Measurements from ENCODE around the gene FES. TPM values are rescaled to one million over a fixed set of nuclear protein-coding genes. Genes with fewer than 3 reads are reported as not detected.

The FES gene
- total RNA-seq, 4 donors from 2014 or later: 7.0 to 18.3 (median 14.0) TPM

GRCh38 chr15:90862487-90862886, 21.8 kb upstream of the FES start:
- H3K36me3 ChIP-seq: no peaks in the 10 kb centered on the region
- no peak for DNase-seq
- WGBS, 2 donors (ENCODE audit: low coverage in 1 of 2): 68 to 73% methylated on average over 3 to 6 of the region's 6 CpGs
- peaks cover 0 to 18% (median 2%) of the 10 kb centered on the region in 4 donors for H3K4me1 ChIP-seq
- intact Hi-C loops (cut with DNase I; ENCODE audit: low total_unique reads): no loop called here
- no peak overlapping the region for H3K4me3 ChIP-seq
- in situ Hi-C loops (cut with MboI; ENCODE audit: low pct_ligation_motif_present in 1 of 4, low pct_unique_long_range_greater_than_20kb in 1 of 4, low sequenced_read_pairs in 3 of 4): no loop called here
- no peak for TF ChIP-seq POLR2AphosphoS5 (IDR thresholded peaks at IDR 0.05)
- no peak for TF ChIP-seq EP300 (IDR thresholded peaks at IDR 0.05; ENCODE audit: low read depth)
- no peak for TF ChIP-seq CTCF (IDR thresholded peaks at IDR 0.05)
- no peak for TF ChIP-seq POLR2A (IDR thresholded peaks at IDR 0.05)
- no peaks in the 10 kb centered on the region for H3K9me3 ChIP-seq
- no peak overlapping the region for H3K27ac ChIP-seq
- no peaks in the 10 kb centered on the region for H3K27me3 ChIP-seq

- no peaks in the 10 kb centered on the region for H3K9me3 ChIP-seq
- intact Hi-C loops (cut with DNase I; ENCODE audit: low total_unique reads): no loop called here
- peaks cover 0 to 18% (median 1%) of the 10 kb centered on the region in 4 donors for H3K4me1 ChIP-seq
- DNase-seq: no peak
- H3K4me3 ChIP-seq: no peak overlapping the region
- TF ChIP-seq POLR2AphosphoS5 (IDR thresholded peaks at IDR 0.05) (no peak), CTCF (IDR thresholded peaks at IDR 0.05) (no peak), EP300 (IDR thresholded peaks at IDR 0.05; ENCODE audit: low read depth) (no peak), POLR2A (IDR thresholded peaks at IDR 0.05) (no peak)
- H3K27ac ChIP-seq: no peak overlapping the region
- WGBS, 2 donors (ENCODE audit: low coverage in 1 of 2): 78% methylated on average over 4 of the region's 5 CpGs; no CpG with 5 or more reads in 1 of the 2 donors
- in situ Hi-C loops (cut with MboI; ENCODE audit: low pct_ligation_motif_present in 1 of 4, low pct_unique_long_range_greater_than_20kb in 1 of 4, low sequenced_read_pairs in 3 of 4): no loop called here
- H3K36me3 ChIP-seq: no peaks in the 10 kb centered on the region
- H3K27me3 ChIP-seq: no peaks in the 10 kb centered on the region
Measured at GRCh38 chr15:90862964-90863778, 21.1 kb upstream of the FES start.

GRCh38 chr15:90863987-90864386, 20.3 kb upstream of the FES start:
- intact Hi-C loops (cut with DNase I; ENCODE audit: low total_unique reads): no loop called here
- TF ChIP-seq POLR2A (IDR thresholded peaks at IDR 0.05) (no peak), CTCF (IDR thresholded peaks at IDR 0.05) (no peak), EP300 (IDR thresholded peaks at IDR 0.05; ENCODE audit: low read depth) (no peak), POLR2AphosphoS5 (IDR thresholded peaks at IDR 0.05) (no peak)
- Histone ChIP-seq H3K27ac (no peak overlapping the region), H3K36me3 (no peaks in the 10 kb centered on the region), H3K9me3 (no peaks in the 10 kb centered on the region), H3K4me1 (peaks cover 0 to 26% (median 6%) of the 10 kb centered on the region in 4 donors), H3K27me3 (no peaks in the 10 kb centered on the region), H3K4me3 (no peak overlapping the region)
- in situ Hi-C loops (cut with MboI; ENCODE audit: low pct_ligation_motif_present in 1 of 4, low pct_unique_long_range_greater_than_20kb in 1 of 4, low sequenced_read_pairs in 3 of 4): no loop called here
- WGBS, 2 donors (ENCODE audit: low coverage in 1 of 2): 94 to 97% methylated on average over 3 to 4 of the region's 4 CpGs
- DNase-seq: no peak

DNA sequence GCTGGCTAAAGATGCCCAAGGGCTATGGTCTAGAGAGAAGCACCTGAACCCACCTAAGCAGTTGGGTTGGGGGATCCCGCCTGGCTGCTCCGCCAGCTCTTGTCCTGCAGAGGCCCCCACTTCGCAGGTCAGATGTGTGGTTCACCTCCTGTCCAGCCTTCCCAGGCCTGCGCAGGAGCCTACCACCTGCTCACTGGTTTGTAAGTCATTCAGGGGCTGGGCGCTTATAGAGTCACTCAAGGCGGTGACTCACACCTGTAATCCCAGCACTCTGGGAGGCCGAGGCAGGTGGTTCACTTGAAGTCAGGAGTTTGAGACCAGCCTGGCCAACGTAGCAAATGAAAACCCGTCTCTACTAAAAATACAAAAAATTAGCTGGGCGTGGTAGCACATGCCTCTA, 19.8 kb upstream of the FES start:
- TF ChIP-seq POLR2AphosphoS5 (IDR thresholded peaks at IDR 0.05) (no peak), POLR2A (IDR thresholded peaks at IDR 0.05) (no peak), EP300 (IDR thresholded peaks at IDR 0.05; ENCODE audit: low read depth) (no peak), CTCF (IDR thresholded peaks at IDR 0.05) (no peak)
- H3K27me3 ChIP-seq: no peaks in the 10 kb centered on the region
- no peaks in the 10 kb centered on the region for H3K36me3 ChIP-seq
- intact Hi-C loops (cut with DNase I; ENCODE audit: low total_unique reads) (no loop called here), in situ Hi-C loops (cut with MboI; ENCODE audit: low pct_ligation_motif_present in 1 of 4, low pct_unique_long_range_greater_than_20kb in 1 of 4, low sequenced_read_pairs in 3 of 4) (no loop called here)
- DNase-seq: no peak
- H3K4me1 ChIP-seq: peaks cover 0 to 32% (median 11%) of the 10 kb centered on the region in 4 donors
- WGBS, 2 donors (ENCODE audit: low coverage in 1 of 2): 93% methylated on average over 10 of the region's 10 CpGs; no CpG with 5 or more reads in 1 of the 2 donors
- H3K4me3 ChIP-seq: no peak overlapping the region
- no peaks in the 10 kb centered on the region for H3K9me3 ChIP-seq
- H3K27ac ChIP-seq: no peak overlapping the region

All from transverse colon (tissue), 4 donors.